Glomerular visceral epithelial cell (primary cell): ENCODE measurements around the gene FARSB.
"Not testable (repeated sequence)": the region's sequence is repeated elsewhere in the genome, so short reads cannot be mapped to it uniquely, and the experiment has no call there.

Source experiments
- DNase-seq: peaks from one replicate; pipeline ENCODE4 v3.0.0-alpha.2; 2016; ENCODE audit errors: extremely low spot score

The FARSB gene

GRCh38 chr2:222604749-222605515 is 51.0 kb downstream of the FARSB start:
- no peak for DNase-seq

- no peak for DNase-seq
Measured at GRCh38 chr2:222603501-222603900, 52.4 kb downstream of the FARSB start.

DNA sequence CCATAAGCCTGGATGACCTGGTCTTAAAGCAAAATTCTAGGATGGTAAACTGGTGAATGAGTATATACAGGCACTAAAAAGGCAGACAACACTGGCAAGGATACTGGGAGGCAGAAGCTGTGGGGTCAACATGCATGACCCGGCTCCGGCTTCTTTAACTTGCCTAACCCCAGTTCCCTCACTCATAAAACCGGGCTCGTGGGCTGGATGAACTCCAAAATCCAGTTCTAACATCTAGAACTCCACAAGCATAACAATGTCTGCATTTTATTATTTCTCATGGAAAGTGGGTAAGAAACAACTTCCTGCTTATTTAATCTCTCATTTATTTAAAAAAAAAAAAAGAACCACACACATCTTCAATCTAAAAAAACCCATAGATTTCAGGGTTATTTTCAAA is 57.3 kb downstream of the FARSB start:
- DNase-seq: no peak

- no peak for DNase-seq
Measured at GRCh38 chr2:222595581-222595980, 60.3 kb downstream of the FARSB start.

GRCh38 chr2:222594679-222595078 is 61.2 kb downstream of the FARSB start:
- peak; percentile 7 for DNase-seq

- DNase-seq: no peak
Measured at GRCh38 chr2:222592176-222592575, 63.7 kb downstream of the FARSB start.

- DNase-seq: no peak
Measured at GRCh38 chr2:222591661-222592060, 64.2 kb downstream of the FARSB start.

DNA sequence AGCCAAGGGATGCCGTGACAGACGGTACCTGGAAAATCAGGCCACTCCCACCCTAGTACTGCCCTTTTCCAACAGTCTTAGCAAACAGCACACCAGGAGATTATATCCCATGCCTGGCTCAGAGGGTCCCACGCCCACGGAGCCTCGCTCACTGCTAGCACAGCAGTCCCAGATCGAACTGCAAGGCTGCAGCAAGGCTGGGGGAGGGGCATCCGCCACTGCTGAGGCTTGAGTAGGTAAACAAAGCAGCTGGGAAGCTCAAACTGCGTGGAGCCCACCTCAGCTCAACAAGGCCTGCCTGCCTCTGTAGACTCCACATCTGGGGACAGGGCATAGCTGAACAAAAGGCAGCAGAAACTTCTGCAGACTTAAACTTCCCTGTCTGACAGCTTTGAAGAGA is 71.3 kb downstream of the FARSB start:
- DNase-seq: not testable (repeated sequence)

- DNase-seq: no peak
Measured at GRCh38 chr2:222582928-222583327, 73.0 kb downstream of the FARSB start.

DNA sequence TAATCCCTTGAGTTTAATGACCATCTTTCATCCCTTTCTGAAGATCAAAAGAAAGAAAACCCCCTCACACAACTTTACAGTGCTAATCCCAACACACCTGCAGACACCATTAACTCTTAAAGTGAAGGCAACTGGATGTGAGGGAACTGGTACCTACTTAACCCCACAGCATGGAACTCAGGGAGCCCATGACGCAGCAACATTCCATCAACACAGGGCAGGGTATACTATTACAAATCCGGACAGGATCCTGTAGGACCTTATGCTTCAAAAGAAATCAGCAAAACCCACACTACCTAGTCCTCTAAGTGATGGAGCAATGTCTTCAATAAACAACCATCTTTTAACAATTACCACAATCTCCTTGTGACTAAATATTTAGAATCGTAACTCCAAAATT is 78.6 kb downstream of the FARSB start:
- no peak for DNase-seq

GRCh38 chr2:222576171-222577081 is 79.5 kb downstream of the FARSB start:
- no peak for DNase-seq

GRCh38 chr2:222575618-222576017 is 80.3 kb downstream of the FARSB start:
- DNase-seq: no peak

DNA sequence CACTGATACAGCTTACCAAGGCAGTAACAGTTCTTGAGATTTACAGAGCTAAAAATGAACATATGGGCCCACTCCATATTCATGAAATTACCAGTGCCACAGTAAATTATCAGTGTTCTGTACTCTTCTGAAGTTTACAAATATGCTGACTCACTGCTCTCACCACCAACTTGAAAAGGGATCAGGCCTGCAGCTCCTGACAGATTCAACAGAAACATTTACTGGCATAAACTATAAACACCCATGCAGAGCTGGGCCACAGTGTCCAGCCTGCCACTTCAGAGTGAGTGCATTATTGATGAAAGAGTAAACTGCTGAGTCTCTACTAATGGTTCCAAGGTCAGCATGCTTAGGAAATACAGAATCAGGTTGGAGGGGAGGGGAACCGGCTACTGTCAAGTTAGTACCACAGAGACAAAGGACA is 83.1 kb downstream of the FARSB start:
- no peak for DNase-seq

- no peak for DNase-seq
Measured at GRCh38 chr2:222572264-222572721, 83.6 kb downstream of the FARSB start.

DNA sequence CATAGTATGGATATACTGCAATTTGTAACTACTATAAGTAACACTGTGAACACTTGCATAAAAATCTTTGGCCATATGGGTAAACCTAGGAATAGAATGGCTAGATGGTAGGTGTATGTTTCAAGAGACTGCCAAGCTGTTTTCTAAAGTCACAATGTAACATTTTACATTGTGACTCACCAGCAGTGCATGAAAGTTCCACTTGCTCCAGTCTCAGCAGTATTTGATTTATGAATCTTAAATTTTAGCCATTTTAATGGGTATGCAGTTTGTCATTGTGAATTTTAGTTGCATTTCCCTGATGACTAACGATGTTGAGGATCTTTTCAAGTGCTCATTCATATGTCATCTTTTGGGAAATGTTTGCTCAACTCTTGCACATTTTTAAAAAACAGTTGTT is 86.1 kb downstream of the FARSB start:
- DNase-seq: no peak

GRCh38 chr2:222568865-222569264 is 87.0 kb downstream of the FARSB start:
- no peak for DNase-seq

- DNase-seq: no peak
Measured at GRCh38 chr2:222566229-222566628, 89.7 kb downstream of the FARSB start.

- DNase-seq: no peak
Measured at GRCh38 chr2:222563936-222564335, 92.0 kb downstream of the FARSB start.

DNA sequence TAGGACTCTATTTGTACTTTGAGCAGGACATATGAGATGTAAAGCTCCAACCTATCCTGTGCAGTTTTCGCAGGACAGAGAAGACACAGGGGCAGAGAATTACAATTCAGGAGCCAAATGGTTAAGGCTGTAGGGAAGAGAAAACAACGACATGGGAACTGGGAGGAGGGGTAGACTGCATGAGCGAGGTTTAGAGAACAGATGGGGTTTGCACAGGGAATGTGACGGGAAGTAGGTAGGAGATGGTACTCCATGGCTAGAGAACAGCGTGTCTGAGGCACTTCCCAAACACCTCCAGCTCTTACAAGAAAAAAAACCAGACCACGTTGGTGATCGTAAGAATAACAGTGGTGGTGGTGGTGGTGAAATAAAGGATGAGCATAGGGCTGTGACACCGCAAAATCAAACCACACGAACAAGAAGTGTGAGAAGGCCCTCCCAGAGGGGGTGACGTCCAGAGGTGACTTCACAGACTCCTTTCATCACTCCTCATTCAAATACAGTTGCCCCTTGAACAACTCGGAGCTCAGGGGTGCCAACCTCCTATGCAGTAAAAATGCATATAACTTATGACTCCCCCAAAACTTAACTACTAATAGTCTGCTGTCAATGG is 92.7 kb downstream of the FARSB start:
- DNase-seq: no peak

DNA sequence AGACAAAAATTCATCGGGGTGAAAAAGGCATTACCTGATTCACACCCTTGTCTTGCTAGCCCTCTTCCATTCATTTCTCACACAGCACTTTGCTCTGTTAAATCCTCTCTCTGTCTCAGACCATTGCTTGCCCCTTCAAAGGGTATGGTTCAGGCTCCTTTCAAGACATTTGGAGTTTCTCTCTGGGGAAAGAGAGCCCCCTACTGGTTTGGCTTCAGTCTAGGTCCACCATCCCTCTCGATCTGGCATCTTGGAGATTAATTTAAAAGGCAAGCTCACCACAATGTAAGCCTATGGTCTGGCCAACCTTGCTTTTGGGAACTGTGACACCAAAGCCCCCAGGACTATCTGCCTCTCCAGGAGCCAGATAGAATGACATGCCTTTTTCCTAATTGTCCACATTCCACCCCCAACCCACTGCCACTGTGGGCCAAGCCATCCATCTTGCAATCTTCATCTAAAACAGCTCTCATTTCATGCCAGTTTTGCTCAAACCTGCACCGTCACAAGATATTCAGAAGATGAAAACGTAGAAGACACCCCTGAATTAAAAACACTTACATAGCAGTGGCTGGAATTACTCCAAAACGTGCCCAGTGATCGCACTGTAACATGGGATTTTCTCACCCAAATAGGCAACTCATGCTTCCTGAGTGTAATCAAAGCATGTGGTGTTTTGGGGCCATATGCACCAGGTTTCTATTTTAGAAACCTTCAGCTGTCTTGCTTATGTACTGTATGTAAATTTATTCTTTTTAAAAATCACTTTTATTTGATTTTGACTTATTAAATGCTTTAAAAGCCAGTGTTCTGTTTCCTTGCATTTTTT is 93.9 kb downstream of the FARSB start:
- DNase-seq: peak; percentile 35

GRCh38 chr2:222561151-222561550 is 94.7 kb downstream of the FARSB start:
- no peak for DNase-seq
